AG04449 (cell line): ENCODE data around the gene KRTAP4-4.
"Not testable (repeated sequence)": the region's sequence is repeated elsewhere in the genome, so short reads cannot be mapped to it uniquely, and the experiment has no call there.

Experiments used
- CTCF ChIA-PET: fragments of 350-600 bp; formaldehyde crosslinking; extraction: SDS; loops from one replicate; lab custom pipeline; 2021; ENCODE audit warnings: antibody characterized with exemption; lab: Yijun Ruan, JAX
- POLR2A ChIA-PET: fragments of 400-600, 350-600 bp; formaldehyde crosslinking; extraction: SDS; loops from one replicate; lab custom pipeline; 2020; ENCODE audit warnings: antibody characterized with exemption, inconsistent platforms; lab: Yijun Ruan, JAX
- DNase-seq: peaks from one replicate; pipeline ENCODE4 v3.0.0-alpha.2; 2010; ENCODE audit warnings: low read depth, low spot score
- H3K4me3 ChIP-seq: 2 replicates; pipeline ENCODE4 v1.5.1; 2011; ENCODE audit warnings: low read depth, mild to moderate bottlenecking, control low read depth, low read length
- CTCF ChIP-seq: IDR thresholded peaks from one replicate; pipeline ENCODE4 v1.5.1; 2011; ENCODE audit warnings: mild to moderate bottlenecking, moderate library complexity, low read length, control low read depth, inconsistent platforms; ENCODE audit not compliant: insufficient read depth; ENCODE audit errors: missing control alignments

KRTAP4-4 gene

GRCh38 chr17:41176744-41177387, 16.3 kb upstream of the KRTAP4-4 start:
- TF ChIP-seq CTCF: no peak
- no peak overlapping the region for H3K4me3 ChIP-seq
- DNase-seq: no peak
- ChIA-PET POLR2A (no interaction called here), CTCF (interaction anchor here (1.1 to 1.8 kb wide), 2 partner anchors 10 to 472 kb away, joined by 4 to 5 read pairs; no protein-coding TSS in a partner anchor)

- ChIA-PET POLR2A (no interaction called here), CTCF (no interaction called here)
- H3K4me3 ChIP-seq: no peak overlapping the region
- TF ChIP-seq CTCF: no peak
- DNase-seq: no peak
These were observed 11.3 kb upstream of the KRTAP4-4 start for GRCh38 chr17:41171886-41172285.

GRCh38 chr17:41168121-41168520, 7.6 kb upstream of the KRTAP4-4 start, which contains the start of gene KRTAP4-3:
KRTAP4-3 (minus strand) TSS chr17:41168221; CDS start chr17:41168172, 49 bp downstream.
- no peak for TF ChIP-seq CTCF
- POLR2A ChIA-PET: no interaction called here
- DNase-seq: no peak
- CTCF ChIA-PET: no interaction called here
- no peak within 1 kb of the TSS for H3K4me3 ChIP-seq

- no peak overlapping the region for H3K4me3 ChIP-seq
- DNase-seq: no peak
- ChIA-PET POLR2A (no interaction called here), CTCF (no interaction called here)
- no peak for TF ChIP-seq CTCF
These were observed 7.0 kb upstream of the KRTAP4-4 start for GRCh38 chr17:41167561-41167960.

GRCh38 chr17:41163828-41164227, 3.3 kb upstream of the KRTAP4-4 start:
- no peak for DNase-seq
- TF ChIP-seq CTCF: no peak
- H3K4me3 ChIP-seq: no peak overlapping the region
- POLR2A ChIA-PET: no interaction called here
- CTCF ChIA-PET: no interaction called here

- CTCF ChIA-PET: interaction anchor here (1.2 to 1.3 kb wide), 2 partner anchors 13 to 25 kb away, joined by 4 read pairs; partner anchors contain the start of gene KRTAP4-1
- POLR2A ChIA-PET, DNase-seq, H3K4me3 ChIP-seq: not testable (repeated sequence)
These were observed 358 bp downstream of the KRTAP4-4 start for GRCh38 chr17:41160190-41160589.

- no peak for DNase-seq
- no peak overlapping the region for H3K4me3 ChIP-seq
- ChIA-PET POLR2A (no interaction called here), CTCF (no interaction called here)
- no peak for TF ChIP-seq CTCF
These were observed 6.7 kb downstream of the KRTAP4-4 start for GRCh38 chr17:41153856-41154255.
